Left renal pelvis (tissue), 4 donors: Measurements from ENCODE around the gene IRAK2. TPM values are rescaled to one million over a fixed set of nuclear protein-coding genes. Genes with fewer than 3 reads are reported as not detected.

Source experiments
- DNase-seq, 4 donors: peaks; one replicate each; pipeline ENCODE4 v3.0.0-alpha.2; 2013; ENCODE audit warnings: low read depth in 4 of 4, low spot score in 3 of 4
- polyA plus RNA-seq, 4 donors: library from polyadenylated mRNA; unstranded; fragments of 120-200 nt; gene quantifications; one replicate each; pipeline ENCODE4 v1.2.1, GENCODE V29; 2013; ENCODE audit not compliant: insufficient read length in 4 of 4

Gene IRAK2
- polyA plus RNA-seq, 4 donors, result 0.63 to 0.95 (median 0.73) TPM

DNA sequence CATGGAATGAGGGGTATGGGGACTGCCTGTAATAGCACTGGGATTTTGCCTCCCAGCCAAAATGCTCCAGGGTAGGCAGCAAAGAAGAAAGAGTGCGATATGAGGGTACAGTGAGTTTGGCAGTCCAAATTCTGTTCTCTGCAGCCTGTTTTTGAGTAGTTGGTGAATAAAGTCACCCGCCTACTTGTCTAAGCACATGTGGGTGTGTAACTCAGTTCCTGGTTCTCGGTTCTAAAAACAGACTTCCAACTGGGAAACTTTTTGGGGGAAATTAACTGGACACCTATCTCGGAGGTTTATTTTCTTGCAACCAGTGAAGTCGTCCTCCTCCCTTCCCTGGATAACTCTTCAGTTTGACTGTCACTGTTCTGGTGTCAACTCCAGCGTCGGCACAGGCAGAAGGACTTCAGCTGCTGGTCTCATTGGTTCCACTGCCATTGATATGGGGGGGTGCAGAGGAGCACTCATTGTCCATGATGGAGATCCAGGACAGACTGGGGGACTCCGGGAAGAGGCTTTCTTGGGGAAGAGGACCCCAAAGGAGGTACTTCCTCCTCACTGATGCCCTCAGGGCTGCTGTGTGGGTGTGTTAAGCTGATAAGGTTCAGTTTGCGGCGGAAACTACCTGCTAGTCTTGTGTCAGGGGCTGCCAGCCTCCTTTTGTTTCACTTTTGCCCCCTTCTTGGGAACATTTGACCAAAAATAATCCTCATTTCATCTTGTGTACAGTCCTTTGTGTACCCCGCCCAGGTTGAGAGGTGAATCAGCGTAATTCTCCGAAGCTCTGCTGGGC is 114.9 kb downstream of the IRAK2 start:
- DNase-seq, result no peak

- DNase-seq, result no peak
Observed at GRCh38 chr3:10280177-10280529, 115.4 kb downstream of the IRAK2 start.

- DNase-seq, result no peak
Observed at GRCh38 chr3:10280571-10280970, 115.9 kb downstream of the IRAK2 start.

GRCh38 chr3:10281951-10282350 is 117.2 kb downstream of the IRAK2 start:
- no peak for DNase-seq

DNA sequence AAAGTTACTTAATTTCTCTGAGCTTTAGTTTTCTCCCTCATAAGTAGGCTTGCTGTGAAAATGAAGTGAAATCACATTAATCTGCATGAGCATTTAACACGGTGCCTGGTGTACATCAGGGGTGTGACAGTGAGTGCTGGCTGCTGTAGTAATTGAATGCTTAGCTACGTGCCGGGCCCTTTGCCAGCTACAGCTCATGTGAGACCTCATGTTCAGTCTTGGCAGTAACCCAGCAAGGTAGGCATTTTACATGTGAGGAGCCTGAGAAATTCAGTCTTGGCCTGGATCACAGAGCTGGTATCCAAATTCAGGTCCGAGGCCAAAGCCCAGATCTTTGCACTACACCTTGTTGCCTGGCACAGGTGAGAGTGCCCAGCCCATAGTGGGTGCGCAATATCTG is 118.9 kb downstream of the IRAK2 start:
- no peak for DNase-seq

GRCh38 chr3:10284496-10284895 is 119.8 kb downstream of the IRAK2 start:
- no peak for DNase-seq

DNA sequence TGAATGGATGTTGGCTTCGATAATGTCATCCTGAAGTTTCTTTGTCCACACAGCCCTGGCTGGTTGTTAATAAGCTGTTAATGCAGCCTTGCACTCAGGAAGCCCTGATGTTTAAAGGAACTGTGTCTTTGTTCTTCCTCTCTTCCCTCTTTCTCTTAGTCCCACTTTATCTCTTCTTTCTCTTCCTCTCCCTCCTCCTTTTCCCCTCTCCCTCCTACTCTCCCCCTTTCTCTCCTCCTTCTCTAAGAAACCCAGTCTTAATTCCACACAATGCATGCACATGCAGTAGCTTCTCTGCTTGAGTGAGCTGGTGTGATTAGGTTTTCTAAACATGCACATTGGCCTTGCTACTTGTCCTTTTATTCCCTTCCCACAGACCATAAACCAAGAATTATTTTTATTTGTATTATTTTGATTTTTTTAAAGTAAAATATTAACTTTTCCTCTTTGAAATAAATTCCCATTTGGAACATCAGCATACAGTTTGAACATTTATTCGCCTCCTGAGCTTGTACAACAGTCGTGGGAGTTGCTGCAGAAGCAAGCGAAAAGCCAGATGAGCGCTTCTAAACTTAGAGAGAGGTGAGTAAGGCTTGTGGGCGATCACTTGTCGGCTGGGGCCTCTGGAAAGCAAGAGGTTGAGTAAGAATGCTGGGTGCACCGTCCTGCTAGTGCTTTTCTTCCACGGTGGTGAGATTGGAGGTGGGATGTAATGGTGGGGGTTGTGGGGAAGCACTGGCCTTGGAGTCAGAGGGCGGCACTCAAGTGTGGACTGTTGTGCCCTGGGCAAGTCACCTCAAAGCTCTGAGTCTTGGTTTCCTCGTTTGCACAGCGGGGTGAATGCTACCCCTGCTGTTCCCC is 120.8 kb downstream of the IRAK2 start:
- no peak for DNase-seq

- DNase-seq, result no peak
Observed at GRCh38 chr3:10286133-10286524, 121.4 kb downstream of the IRAK2 start.

GRCh38 chr3:10286596-10287295 is 122.0 kb downstream of the IRAK2 start:
- DNase-seq, result no peak

- DNase-seq, result no peak
Observed at GRCh38 chr3:10287936-10288574, 123.3 kb downstream of the IRAK2 start.

DNA sequence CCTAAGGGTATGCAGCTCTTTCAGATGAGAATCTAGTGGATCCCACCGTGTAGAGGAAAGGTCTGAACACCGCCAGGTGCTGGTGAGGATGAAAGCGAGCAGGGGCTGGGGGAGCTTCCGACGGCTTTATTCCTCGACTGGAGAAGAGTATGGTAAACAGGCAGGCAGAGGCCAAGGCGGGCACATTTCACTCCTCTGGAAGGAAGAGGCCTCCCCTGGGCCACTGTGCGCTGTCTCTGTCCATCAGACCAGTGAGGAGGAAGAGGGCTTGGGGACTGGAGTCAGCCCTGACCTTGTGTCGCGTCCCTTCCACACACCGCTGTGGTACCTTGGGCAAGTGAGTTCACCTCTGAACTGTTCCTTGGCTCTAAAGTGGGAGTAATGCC is 123.8 kb downstream of the IRAK2 start:
- no peak for DNase-seq

- no peak for DNase-seq
Observed at GRCh38 chr3:10289077-10289476, 124.4 kb downstream of the IRAK2 start.

DNA sequence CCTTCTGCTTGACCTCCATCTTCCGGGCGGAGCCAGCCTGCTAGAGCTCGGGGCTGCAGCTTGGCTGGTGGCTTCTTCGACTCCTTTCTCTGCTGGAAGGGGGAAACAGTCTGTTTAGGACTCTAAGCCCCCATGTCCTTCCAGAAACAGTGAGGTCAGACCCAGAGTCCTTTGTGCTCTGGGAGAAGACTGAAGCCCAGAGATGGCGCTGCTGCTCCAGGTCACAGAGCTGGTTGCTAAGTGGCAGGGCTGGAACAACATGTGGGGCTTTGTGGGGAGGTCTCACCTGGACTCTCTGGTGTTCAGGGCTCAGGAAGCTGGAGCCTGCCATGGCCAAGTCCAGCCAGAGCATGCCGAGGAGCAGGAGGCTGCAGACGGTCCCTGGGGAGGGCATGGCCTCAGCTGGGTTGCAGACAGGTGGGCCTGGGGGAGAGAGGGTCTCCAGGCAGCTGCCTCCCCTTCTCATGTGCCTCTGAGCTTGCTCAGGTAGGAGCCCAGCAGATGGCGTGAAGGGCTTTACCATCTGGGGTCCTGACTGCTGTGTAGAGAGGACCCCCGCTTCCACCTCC is 125.2 kb downstream of the IRAK2 start:
- no peak for DNase-seq

DNA sequence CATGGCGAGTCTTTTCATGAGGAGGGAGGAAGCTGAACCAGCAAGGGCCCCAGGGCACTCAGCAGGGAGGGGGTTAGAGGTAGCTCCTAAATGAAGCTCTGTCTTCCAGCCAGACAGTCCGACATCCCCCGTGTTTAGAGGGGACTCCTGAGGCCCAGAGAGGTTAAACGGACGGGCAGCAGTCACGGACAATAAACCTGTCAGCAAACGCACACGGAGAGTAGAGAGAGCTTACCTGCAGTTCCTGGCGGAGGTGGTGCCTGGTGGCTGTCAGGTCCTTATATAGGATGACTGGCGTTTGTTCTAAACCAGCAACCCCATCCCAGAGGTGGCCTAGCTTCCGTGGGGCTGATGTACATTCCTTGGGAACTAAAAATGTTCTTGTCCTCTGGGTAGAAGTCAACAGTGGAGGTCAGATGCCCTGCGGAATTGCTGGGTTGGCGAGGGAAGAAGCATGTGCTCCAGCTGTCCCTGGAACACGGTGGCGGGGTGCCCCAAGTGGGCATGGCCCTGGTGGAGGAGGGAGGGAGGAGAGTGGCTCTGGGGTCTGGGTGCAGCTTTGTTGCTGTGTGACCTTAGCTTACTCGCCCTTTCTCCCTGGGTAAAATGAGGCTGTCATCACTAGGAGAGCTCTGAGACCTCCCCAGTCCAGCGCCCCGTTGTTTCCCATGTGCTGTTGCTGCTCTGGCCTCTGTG is 125.9 kb downstream of the IRAK2 start:
- no peak for DNase-seq

DNA sequence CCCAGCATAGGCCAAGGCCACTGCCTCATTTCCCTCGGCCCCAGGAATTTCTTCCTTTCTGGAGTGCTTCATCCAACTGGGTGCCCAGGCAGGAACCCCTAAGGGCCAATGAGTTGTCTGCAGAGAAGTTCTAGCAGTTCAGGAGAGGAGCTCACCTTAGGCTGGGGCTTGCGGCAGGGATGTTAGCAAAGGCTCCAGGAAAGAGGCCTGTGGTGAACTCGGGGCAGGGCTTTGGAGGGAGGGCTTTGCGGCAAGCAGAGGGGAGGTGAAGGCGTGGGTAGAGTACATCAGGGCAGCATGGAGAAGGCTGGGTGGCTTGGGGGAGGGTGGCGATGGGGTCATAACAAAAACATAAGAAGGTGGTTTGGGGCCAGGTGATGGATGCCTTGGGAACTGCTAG is 126.9 kb downstream of the IRAK2 start:
- DNase-seq, result no peak

DNA sequence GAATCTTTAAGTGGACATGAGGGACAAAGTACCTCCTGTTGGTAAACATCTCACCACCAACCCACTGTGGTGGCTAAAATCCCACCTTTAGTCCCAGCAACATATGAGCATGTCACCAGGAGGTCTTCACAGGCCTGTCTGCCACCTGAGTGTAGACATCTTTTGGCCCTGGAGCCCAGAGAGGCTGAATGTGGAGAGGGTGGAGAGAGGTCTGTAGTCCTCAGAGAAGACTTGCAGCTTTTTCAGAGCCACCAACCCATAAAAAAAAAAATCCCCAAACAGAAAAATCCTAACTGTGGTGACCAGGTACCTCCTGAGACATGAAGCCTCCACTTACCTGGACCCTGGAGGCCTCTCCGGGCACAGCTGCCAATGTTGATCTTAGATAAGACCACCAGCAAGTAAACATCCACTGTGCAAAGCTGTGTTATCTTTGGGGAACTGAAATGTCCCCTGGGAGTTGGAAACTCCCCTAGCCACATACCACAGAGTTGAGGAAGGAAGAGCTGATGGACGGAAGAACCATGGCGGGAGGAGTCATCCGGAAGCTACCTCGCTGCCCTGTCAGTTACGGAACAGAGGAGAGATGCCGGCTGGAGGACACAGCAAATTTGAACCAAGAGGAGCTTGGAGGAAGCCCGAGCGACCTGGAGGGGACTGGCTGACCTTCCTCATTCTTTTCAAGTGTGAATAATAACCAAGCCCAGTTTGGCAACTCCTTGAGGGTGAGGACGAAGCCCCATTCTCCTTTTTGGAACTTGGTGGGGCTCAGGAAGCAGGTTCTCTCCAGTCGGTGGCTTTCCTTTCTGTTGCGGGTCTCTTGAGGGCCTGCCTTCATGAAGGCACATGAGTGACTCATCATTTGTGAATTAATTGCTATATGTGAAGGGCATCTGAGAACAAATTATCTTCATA is 128.0 kb downstream of the IRAK2 start, which contains the start of gene GHRL:
GHRL (minus strand) TSS at position 443 of the 915 bp plus-strand sequence. CDS start 2,767 bp downstream, outside the sequence.
- DNase-seq, result no peak
